Glomerular visceral epithelial cell (primary cell): Measurements from ENCODE around the gene HAT1.
A peak's percentile ranks its signal among the peaks of the same experiment; 100 is the strongest.
"Not testable (repeated sequence)": the region's sequence is repeated elsewhere in the genome, so short reads cannot be mapped to it uniquely, and the experiment has no call there.

Source experiments
- DNase-seq: peaks from one replicate; pipeline ENCODE4 v3.0.0-alpha.2; 2016; ENCODE audit errors: extremely low spot score

The HAT1 gene

GRCh38 chr2:171922230-171923022 is at the start of gene HAT1:
Gene HAT1, plus strand, starts transcription at chr2:171922461. Its CDS starts 40 bp downstream, at chr2:171922501.
- peak; percentile 99 for DNase-seq

GRCh38 chr2:171874517-171874916 is 47.7 kb upstream of the HAT1 start:
- no peak for DNase-seq

- DNase-seq, result no peak
Measured at GRCh38 chr2:171874963-171875362, 47.3 kb upstream of the HAT1 start.

- peak; percentile 27 for DNase-seq
Measured at GRCh38 chr2:171878481-171878993, 43.7 kb upstream of the HAT1 start.

- no peak for DNase-seq
Measured at GRCh38 chr2:171879865-171880264, 42.4 kb upstream of the HAT1 start.

GRCh38 chr2:171880774-171881173 is 41.5 kb upstream of the HAT1 start:
- no peak for DNase-seq

GRCh38 chr2:171882089-171882769 is 40.0 kb upstream of the HAT1 start:
- no peak for DNase-seq

- no peak for DNase-seq
Measured at GRCh38 chr2:171883275-171883893, 38.9 kb upstream of the HAT1 start.

- no peak for DNase-seq
Measured at GRCh38 chr2:171889333-171889732, 32.9 kb upstream of the HAT1 start.

- no peak for DNase-seq
Measured at GRCh38 chr2:171889808-171890207, 32.5 kb upstream of the HAT1 start.

GRCh38 chr2:171893196-171893823 is 29.0 kb upstream of the HAT1 start:
- DNase-seq, result peak; percentile 8

- peak; percentile 86 for DNase-seq
Measured at GRCh38 chr2:171893824-171894611, 28.2 kb upstream of the HAT1 start, which contains the start of gene SLC25A12. Gene SLC25A12, minus strand, starts transcription at chr2:171894244. Its CDS starts 30 bp downstream, at chr2:171894214.

- no peak for DNase-seq
Measured at GRCh38 chr2:171894612-171894947, 27.7 kb upstream of the HAT1 start.

- no peak for DNase-seq
Measured at GRCh38 chr2:171895786-171896185, 26.5 kb upstream of the HAT1 start.

GRCh38 chr2:171899623-171900282 is 22.5 kb upstream of the HAT1 start:
- DNase-seq, result not testable (repeated sequence)

GRCh38 chr2:171902840-171903420 is 19.3 kb upstream of the HAT1 start:
- DNase-seq, result no peak

- DNase-seq, result no peak
Measured at GRCh38 chr2:171908235-171908634, 14.0 kb upstream of the HAT1 start.

GRCh38 chr2:171909266-171909665 is 13.0 kb upstream of the HAT1 start:
- DNase-seq, result no peak

GRCh38 chr2:171910494-171910893 is 11.8 kb upstream of the HAT1 start:
- DNase-seq, result no peak

GRCh38 chr2:171913517-171913916 is 8.7 kb upstream of the HAT1 start:
- no peak for DNase-seq
